Gastrocnemius medialis (tissue), 4 donors: ENCODE data around the gene TSC2. TPM values are rescaled to one million over a fixed set of nuclear protein-coding genes. Genes with fewer than 3 reads are reported as not detected.
"Not testable (repeated sequence)": the region's sequence is repeated elsewhere in the genome, so short reads cannot be mapped to it uniquely, and the experiment has no call there.

Experiments
- ATAC-seq, 2 donors: fragments of 150-250 bp; one replicate each; pipeline ENCODE4 v1.9.1; 2016
- DNase-seq, 2 donors: peaks; one replicate each; pipeline ENCODE4 v3.0.0-alpha.2; 2019
- H3K27ac ChIP-seq, 4 donors: fragments of 200-600 bp; sonication (generic); 1 replicate in 1 of 4; 2 replicates in 3 of 4; pipeline ENCODE4 v1.5.1; 2016 to 2018; ENCODE audit warnings: mild to moderate bottlenecking in 2 of 4, moderate library complexity in 1 of 4
- H3K27me3 ChIP-seq, 3 donors: fragments of 200-600 bp; sonication (generic) in 2 of 3; 1 replicate in 1 of 3; 2 replicates in 2 of 3; pipeline versions ENCODE4 v1.5.1 to v1.6.0; 2016 to 2019; ENCODE audit warnings: mild to moderate bottlenecking in 1 of 3, moderate library complexity in 1 of 3
- H3K36me3 ChIP-seq, 2 donors: fragments of 200-600 bp; sonication (generic) in 1 of 2; one replicate each; pipeline ENCODE4 v1.5.1; 2017 to 2018
- H3K4me1 ChIP-seq, 2 donors: fragments of 200-600 bp; sonication (generic) in 1 of 2; one replicate each; pipeline ENCODE4 v1.5.1; 2016 to 2017; ENCODE audit warnings: mild to moderate bottlenecking in 2 of 2
- H3K4me3 ChIP-seq, 4 donors: fragments of 200-600 bp; sonication (generic) in 3 of 4; 1 replicate in 1 of 4; 2 replicates in 3 of 4; pipeline ENCODE4 v1.5.1; 2016 to 2019; ENCODE audit warnings: mild to moderate bottlenecking in 2 of 4
- H3K9me3 ChIP-seq, 3 donors: fragments of 200-600 bp; sonication (generic) in 2 of 3; 1 replicate in 1 of 3; 2 replicates in 2 of 3; pipeline ENCODE4 v1.5.1; 2016 to 2019
- POLR2A ChIP-seq, 2 donors: fragments of 450-650 bp; IDR thresholded peaks; one replicate each; pipeline ENCODE4 v1.6.1; 2017; ENCODE audit warnings: antibody characterized with exemption in 2 of 2, mild to moderate bottlenecking in 2 of 2, moderate library complexity in 2 of 2
- in situ Hi-C, 4 donors: fragments of 200-750 bp; cut with MboI; loops; one replicate each; pipeline versions ENCODE4 v1.15.0 to v1.8.0; 2017; ENCODE audit warnings: low sequenced_read_pairs in 4 of 4
- intact Hi-C: fragments of 100-400 bp; cut with DNase I; formaldehyde crosslinking; loops from one replicate; pipeline ENCODE4 v1.15.1; 2023; ENCODE audit warnings: low total_unique reads
- microRNA counts, 2 donors: library from miRNA; unstranded; fragments of <30 nt; microRNA quantifications; one replicate each; lab custom pipeline; 2016
- microRNA-seq, 2 donors: library from miRNA; unstranded; fragments of <30 nt; microRNA quantifications; one replicate each; pipeline ENCODE4, GENCODE V29; 2016; ENCODE audit warnings: borderline replicate concordance in 2 of 2
- total RNA-seq, 4 donors: library from RNA; depleted of rRNA; stranded (reverse); fragments of >200 nt; gene quantifications; one replicate each; pipeline versions ENCODE4 v1.1.0 to v1.2.3, GENCODE V29; 2016

TSC2 gene
- total RNA-seq, 4 donors from 2014 or later = 44.5 to 62.7 (median 53.8) TPM

- ATAC-seq, intact Hi-C loops, H3K36me3 ChIP-seq, H3K27me3 ChIP-seq, H3K9me3 ChIP-seq: not testable (repeated sequence)
- H3K27ac ChIP-seq = peak overlapping the region; percentile 86 to 93 (median 90)
- in situ Hi-C loops = loop anchor here in 1 of 4 donors (5.0 kb wide), 1 partner anchor 123 kb away; no protein-coding TSS in a partner anchor
- peak overlapping the region; percentile 52 to 75 (median 67) for H3K4me3 ChIP-seq
- DNase-seq = peak in 1 of 2 donors; percentile 74
- H3K4me1 ChIP-seq = peaks cover 16 to 40% of the 10 kb centered on the region in 2 donors
Measured at GRCh38 chr16:2135071-2135470, 87.3 kb downstream of the TSC2 start.

GRCh38 chr16:2135770-2136490 lies 88.1 kb downstream of the TSC2 start, which contains the start of gene PKD1:
Gene PKD1, minus strand, starts transcription at chr16:2135898. Its CDS starts 209 bp downstream, at chr16:2135689.
- TF ChIP-seq POLR2A (IDR thresholded peaks at IDR 0.05) = peak; percentile 72 to 81
- intact Hi-C loops, H3K9me3 ChIP-seq, H3K36me3 ChIP-seq, H3K27me3 ChIP-seq: not testable (repeated sequence)
- H3K4me1 ChIP-seq = peaks cover 13 to 38% of the 10 kb centered on the region in 2 donors
- peak; percentile 93 to 98 for DNase-seq
- in situ Hi-C loops = loop anchor here in 1 of 4 donors (5.0 kb wide), 1 partner anchor 124 kb away; no protein-coding TSS in a partner anchor
- peak within 1 kb of the TSS; percentile 52 to 75 (median 67) for H3K4me3 ChIP-seq
- ATAC-seq = peak; percentile 55 to 78
- H3K27ac ChIP-seq = peak within 1 kb of the TSS; percentile 86 to 93 (median 90)

MicroRNA genes within 50 kb of the gene (microRNA counts, 767-probe panel; counts per million panel counts)
- 356 to 448 counts per million in 2 donors for microRNA hsa-miR-1225-3p (lab: Ali Mortazavi, UCI)
- microRNA hsa-miR-1225-5p (lab: Ali Mortazavi, UCI) = 356 to 448 counts per million in 2 donors
- 356 to 448 counts per million in 2 donors for microRNA hsa-miR-3180 (lab: Ali Mortazavi, UCI)
- microRNA hsa-miR-4516 (lab: Ali Mortazavi, UCI) = 356 to 448 counts per million in 2 donors

Small RNAs within 50 kb of the gene (microRNA-seq; reads per million reads assigned to microRNA genes)
- gene MIR1225 (1.7 to 2.4 reads per million in 2 donors), gene MIR3180-5 (0 reads per million in 2 donors), gene MIR4516 (0 reads per million in 2 donors), gene MIR6511B1 (0 reads per million in 2 donors)

Other genes with a start within 250 kb of the TSC2 start
- 100 to 1,000 TPM; 216 to 440 (median 261) TPM for gene HAGH, start 221.2 kb upstream of the TSC2 start, total RNA-seq
- 10 to 100 TPM; 28.2 to 57.1 (median 49.1) TPM for gene FAHD1, start 220.8 kb upstream of the TSC2 start, total RNA-seq
- gene MEIOB, start 175.8 kb upstream of the TSC2 start, total RNA-seq = not detected
- not detected for gene HS3ST6, start 129.6 kb upstream of the TSC2 start, total RNA-seq
- gene MSRB1, start 104.8 kb upstream of the TSC2 start, total RNA-seq = 10 to 100 TPM; 16.7 to 40.7 (median 35.2) TPM
- gene RPL3L, start 93.3 kb upstream of the TSC2 start, total RNA-seq = 100 to 1,000 TPM; 116 to 354 (median 188) TPM
- gene NDUFB10, start 88.4 kb upstream of the TSC2 start, total RNA-seq = 1,000 to 10,000 TPM in 1 of 4 donors, 100 to 1,000 TPM in 3; 530 to 1,014 (median 743) TPM
- 1,000 to 10,000 TPM; 1,162 to 1,876 (median 1,684) TPM for gene RPS2, start 83.2 kb upstream of the TSC2 start, total RNA-seq
- not detected for gene RNF151, start 81.1 kb upstream of the TSC2 start, total RNA-seq
- gene TBL3, start 75.9 kb upstream of the TSC2 start, total RNA-seq = 10 to 100 TPM; 48.2 to 79.5 (median 71.4) TPM
- under 1 TPM in 2 of 4 donors, not detected in 2; 0.33 to 0.46 TPM for gene NOXO1, start 66.5 kb upstream of the TSC2 start, total RNA-seq
- 10 to 100 TPM; 16.3 to 27.0 (median 20.1) TPM for gene GFER, start 63.8 kb upstream of the TSC2 start, total RNA-seq
- 1 to 10 TPM in 1 of 4 donors, not detected in 3; 2.3 TPM for gene SYNGR3, start 58.0 kb upstream of the TSC2 start, total RNA-seq
- 10 to 100 TPM; 57.0 to 92.2 (median 75.4) TPM for gene ZNF598, start 38.2 kb upstream of the TSC2 start, total RNA-seq
- gene NPW, start 28.2 kb upstream of the TSC2 start, total RNA-seq = not detected
- 10 to 100 TPM; 51.6 to 86.9 (median 74.4) TPM for gene NHERF2, start 21.1 kb upstream of the TSC2 start, total RNA-seq
- gene NTHL1, start 151 bp upstream of the TSC2 start, total RNA-seq = 10 to 100 TPM in 1 of 4 donors, 1 to 10 TPM in 3; 3.5 to 13.6 (median 6.4) TPM
- gene PKD1, start 87.9 kb downstream of the TSC2 start, total RNA-seq = 100 to 1,000 TPM; 168 to 376 (median 339) TPM
- gene RAB26, start 100.6 kb downstream of the TSC2 start, total RNA-seq = 1 to 10 TPM in 2 of 4 donors, not detected in 2; 1.3 to 4.2 TPM
- gene TRAF7, start 107.8 kb downstream of the TSC2 start, total RNA-seq = 10 to 100 TPM; 39.5 to 71.4 (median 55.9) TPM
- under 1 TPM in 3 of 4 donors, not detected in 1; 0.07 to 0.51 (median 0.10) TPM for gene CASKIN1, start 148.6 kb downstream of the TSC2 start, total RNA-seq
- gene MLST8, start 157.5 kb downstream of the TSC2 start, total RNA-seq = 10 to 100 TPM; 40.3 to 77.0 (median 73.5) TPM
- 1 to 10 TPM in 3 of 4 donors, under 1 TPM in 1; 0.15 to 2.2 (median 1.4) TPM for gene BRICD5, start 162.9 kb downstream of the TSC2 start, total RNA-seq
- 10 to 100 TPM; 19.6 to 43.1 (median 25.6) TPM for gene PGP, start 166.9 kb downstream of the TSC2 start, total RNA-seq
- 10 to 100 TPM; 24.5 to 38.4 (median 27.0) TPM for gene E4F1, start 175.6 kb downstream of the TSC2 start, total RNA-seq
- 1 to 10 TPM in 1 of 4 donors, under 1 TPM in 1, not detected in 2; 0.69 to 2.1 TPM for gene DNASE1L2, start 188.5 kb downstream of the TSC2 start, total RNA-seq
- gene ECI1, start 203.6 kb downstream of the TSC2 start, total RNA-seq = 100 to 1,000 TPM in 1 of 4 donors, 10 to 100 TPM in 3; 74.0 to 137 (median 79.3) TPM
- 100 to 1,000 TPM; 158 to 222 (median 172) TPM for gene RNPS1, start 220.1 kb downstream of the TSC2 start, total RNA-seq